Right lobe of liver (tissue), 4 donors: ENCODE data around the gene ZFR2.

Experiments used
- POLR2A ChIP-seq: fragments of 450-650 bp; IDR thresholded peaks from one replicate; pipeline ENCODE4 v1.6.1; 2017; ENCODE audit warnings: antibody characterized with exemption, mild to moderate bottlenecking
- TF ChIP-seq, protein P1 (sequence below), 4 donors: fragments of 200-600 bp in 3 of 4; fragments of 450-650 bp in 1 of 4; IDR thresholded peaks; one replicate each; pipeline versions ENCODE4 v1.5.1 to v1.8.0; 2016 to 2022; ENCODE audit warnings: antibody characterized with exemption in 4 of 4, mild to moderate bottlenecking in 2 of 4
- donor health status: DM: no; HTN: no; CAD: no.
- donor health status: DM: no; HTN: no; CAD: no.
- donor health status: DM: no; HTN: yes; CAD: no.

- no peak for TF ChIP-seq POLR2A
- TF ChIP-seq, protein P1, sequence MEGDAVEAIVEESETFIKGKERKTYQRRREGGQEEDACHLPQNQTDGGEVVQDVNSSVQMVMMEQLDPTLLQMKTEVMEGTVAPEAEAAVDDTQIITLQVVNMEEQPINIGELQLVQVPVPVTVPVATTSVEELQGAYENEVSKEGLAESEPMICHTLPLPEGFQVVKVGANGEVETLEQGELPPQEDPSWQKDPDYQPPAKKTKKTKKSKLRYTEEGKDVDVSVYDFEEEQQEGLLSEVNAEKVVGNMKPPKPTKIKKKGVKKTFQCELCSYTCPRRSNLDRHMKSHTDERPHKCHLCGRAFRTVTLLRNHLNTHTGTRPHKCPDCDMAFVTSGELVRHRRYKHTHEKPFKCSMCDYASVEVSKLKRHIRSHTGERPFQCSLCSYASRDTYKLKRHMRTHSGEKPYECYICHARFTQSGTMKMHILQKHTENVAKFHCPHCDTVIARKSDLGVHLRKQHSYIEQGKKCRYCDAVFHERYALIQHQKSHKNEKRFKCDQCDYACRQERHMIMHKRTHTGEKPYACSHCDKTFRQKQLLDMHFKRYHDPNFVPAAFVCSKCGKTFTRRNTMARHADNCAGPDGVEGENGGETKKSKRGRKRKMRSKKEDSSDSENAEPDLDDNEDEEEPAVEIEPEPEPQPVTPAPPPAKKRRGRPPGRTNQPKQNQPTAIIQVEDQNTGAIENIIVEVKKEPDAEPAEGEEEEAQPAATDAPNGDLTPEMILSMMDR (IDR thresholded peaks at IDR 0.05) = no peak
Observed at GRCh38 chr19:3801412-3802096, 67.3 kb downstream of the ZFR2 start.
